Measurements from ENCODE around the gene UNC13D.
"Not testable (repeated sequence)": the region's sequence is repeated elsewhere in the genome, so short reads cannot be mapped to it uniquely, and the experiment has no call there.

UNC13D gene

DNA sequence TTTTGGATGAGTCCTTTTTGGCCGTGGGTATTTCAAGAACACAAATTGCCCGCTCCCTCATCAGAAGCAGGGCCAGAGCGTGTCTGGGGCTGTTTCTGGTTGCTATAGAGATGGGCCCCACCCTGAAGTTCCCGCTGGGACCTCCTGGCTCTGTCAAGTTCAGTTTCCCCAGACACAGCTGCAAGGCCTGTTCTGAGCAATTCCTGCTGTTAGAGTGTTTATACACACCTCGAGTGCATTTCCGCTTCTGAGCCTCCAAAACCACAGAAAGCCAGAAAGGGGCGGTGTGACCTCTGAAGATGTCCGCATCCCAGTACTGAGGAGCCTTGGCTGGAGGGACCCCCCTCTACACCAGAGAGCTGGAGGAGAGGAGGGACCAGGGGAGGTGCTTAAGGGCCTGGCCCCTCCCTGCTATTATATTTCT, 20.3 kb upstream of the UNC13D start:
- ATAC-seq, result peak; percentile 86

DNA sequence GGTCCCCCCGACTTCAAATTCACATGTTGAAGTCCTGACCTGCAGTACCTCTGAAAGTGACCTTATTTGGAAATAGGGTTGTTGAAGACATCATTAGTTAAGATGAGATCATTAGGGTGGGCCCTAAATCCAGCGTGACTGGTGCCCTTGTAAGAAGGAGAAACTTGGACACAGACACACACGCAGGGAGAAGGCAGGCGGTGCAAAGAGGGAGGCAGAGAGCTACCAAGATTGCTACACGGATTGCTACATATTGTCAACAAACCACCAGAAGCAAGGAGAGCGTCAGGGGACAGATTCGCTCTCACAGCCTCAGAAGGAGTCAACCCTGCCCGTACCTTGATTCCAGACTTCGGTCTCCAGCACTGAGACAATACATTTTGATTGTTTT, 17.7 kb upstream of the UNC13D start:
- H3K4me1 Mint-ChIP-seq, result peaks cover 42% of the 10 kb centered on the region
- no peak for DNase-seq
- peak overlapping the region in 1 of 2 donors; percentile 61 for H3K27ac Mint-ChIP-seq
- H3K27me3 Mint-ChIP-seq, result no peaks in the 10 kb centered on the region
- H3K4me3 Mint-ChIP-seq, result no peak overlapping the region
- no peak for ATAC-seq
- no peaks in the 10 kb centered on the region for H3K9me3 Mint-ChIP-seq

More for the DNA sequence above, 20.3 kb upstream of the UNC13D start:
- H3K4me3 Mint-ChIP-seq, result peak overlapping the region; percentile 47 to 54
- H3K4me1 Mint-ChIP-seq, result peaks cover 25% of the 10 kb centered on the region
- H3K27me3 Mint-ChIP-seq, result no peaks in the 10 kb centered on the region
- DNase-seq, result peak in 1 of 2 donors; percentile 60
- peak overlapping the region in 1 of 2 donors; percentile 65 for H3K27ac Mint-ChIP-seq
- no peaks in the 10 kb centered on the region for H3K9me3 Mint-ChIP-seq

DNA sequence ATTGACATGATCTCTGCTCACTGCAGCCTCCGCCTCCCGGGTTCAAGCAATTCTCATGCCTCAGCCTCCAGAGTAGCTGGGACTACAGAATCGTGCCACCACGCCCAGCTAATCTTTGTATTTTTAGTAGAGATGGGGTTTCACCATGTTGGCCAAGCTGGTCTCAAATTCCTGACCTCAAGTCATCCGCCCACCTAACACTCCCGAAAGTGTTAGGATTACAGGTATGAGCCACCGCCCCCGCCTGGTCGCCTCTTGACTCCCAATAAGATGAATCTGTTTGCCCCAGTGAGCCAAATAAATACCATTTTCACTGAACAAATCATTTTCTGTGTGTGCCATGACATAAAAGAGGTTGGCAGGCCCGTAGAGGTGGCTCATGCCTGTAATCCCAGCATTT, 15.2 kb upstream of the UNC13D start:
- H3K4me3 Mint-ChIP-seq, H3K9me3 Mint-ChIP-seq, H3K27me3 Mint-ChIP-seq, H3K27ac Mint-ChIP-seq, DNase-seq, ATAC-seq: not testable (repeated sequence)
- H3K4me1 Mint-ChIP-seq, result peaks cover 38% of the 10 kb centered on the region

DNA sequence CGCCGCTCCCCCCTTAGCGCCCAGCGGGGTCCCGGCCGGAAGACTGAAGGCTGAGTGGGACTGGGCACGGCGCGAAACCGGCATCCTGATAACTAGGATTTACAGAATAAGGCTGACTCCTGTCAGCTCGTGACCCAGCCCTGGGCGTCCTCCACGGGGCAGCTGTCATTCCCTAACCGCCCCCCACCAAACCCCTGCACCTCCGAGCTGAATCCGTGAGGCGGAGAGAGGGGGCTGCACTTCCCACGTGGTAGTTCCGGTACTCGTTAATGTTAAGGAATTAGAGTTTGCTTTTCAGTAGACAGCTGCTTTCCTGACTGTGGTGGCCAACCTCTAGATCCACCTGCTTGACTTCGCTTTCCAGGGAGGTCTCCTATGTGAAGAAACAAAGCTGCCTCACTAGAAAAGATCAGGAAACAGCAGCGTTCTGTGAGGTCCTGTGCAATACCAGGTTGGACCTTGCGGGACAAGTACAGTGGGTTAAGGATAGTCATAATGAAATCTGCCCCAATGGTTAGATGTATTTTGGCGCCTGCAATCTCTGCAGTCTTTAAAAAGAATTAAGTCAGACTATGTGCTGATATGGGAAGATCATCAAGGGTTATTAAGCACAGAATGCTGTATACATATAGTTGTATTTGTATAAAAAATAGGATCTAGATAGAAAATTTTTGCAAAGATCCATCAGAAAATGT, 12.0 kb upstream of the UNC13D start:
- H3K27me3 Mint-ChIP-seq, result no peaks in the 10 kb centered on the region
- no peak overlapping the region for H3K4me3 Mint-ChIP-seq
- peak; percentile 45 to 47 for DNase-seq
- H3K27ac Mint-ChIP-seq, result peak overlapping the region in 1 of 2 donors; percentile 40
- peak; percentile 26 for ATAC-seq
- H3K9me3 Mint-ChIP-seq, result no peaks in the 10 kb centered on the region
- H3K4me1 Mint-ChIP-seq, result peaks cover 31% of the 10 kb centered on the region

DNA sequence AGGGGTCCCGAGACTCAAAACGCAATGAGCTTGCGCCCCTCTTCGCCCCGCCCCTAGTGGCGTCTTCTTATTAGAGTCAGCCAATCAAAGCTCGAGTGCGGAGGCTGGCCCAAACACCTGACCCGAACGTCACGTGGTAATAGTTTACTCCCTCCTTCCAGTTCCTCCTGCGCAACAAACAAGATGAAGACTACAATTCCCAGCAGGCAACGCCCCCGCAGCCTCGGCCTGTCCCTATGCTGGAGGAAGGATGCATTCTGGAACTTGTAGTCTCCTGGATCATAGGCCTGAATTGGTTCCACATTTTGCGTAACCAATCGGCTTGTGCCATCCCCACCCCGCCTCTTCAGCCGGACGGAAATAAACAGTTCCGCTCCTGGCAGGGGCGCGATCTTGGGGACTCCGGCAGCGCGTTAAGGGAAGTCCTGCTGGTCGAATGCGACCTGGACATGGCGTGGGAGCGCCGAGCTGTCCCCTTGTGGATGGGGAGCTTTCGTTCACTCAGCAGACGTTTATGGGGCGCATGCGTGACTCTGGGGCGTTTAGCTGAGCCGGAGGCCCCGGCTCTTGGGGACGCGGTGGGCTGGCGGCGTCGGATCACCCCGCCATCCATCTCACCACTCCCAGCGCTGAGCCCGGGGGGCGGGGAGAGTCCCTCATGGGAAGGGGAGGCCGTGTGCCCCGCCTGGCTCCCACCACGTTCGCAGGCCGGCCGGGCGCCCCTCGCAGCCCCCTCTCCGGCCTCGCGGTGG, 11.3 kb upstream of the UNC13D start, which contains the start of gene WBP2:
TSS of gene WBP2 (minus strand) at position 26 of the 752 bp plus-strand sequence. CDS start 38 bp downstream, outside the sequence.
- peak; percentile 92 for ATAC-seq
- Mint-ChIP-seq H3K27me3 (no peaks in the 10 kb centered on the region), H3K4me3 (no peak within 1 kb of the TSS), H3K9me3 (no peaks in the 10 kb centered on the region), H3K4me1 (peaks cover 27% of the 10 kb centered on the region), H3K27ac (peak within 1 kb of the TSS in 1 of 2 donors; percentile 83)
- DNase-seq, result peak; percentile 96 to 99

DNA sequence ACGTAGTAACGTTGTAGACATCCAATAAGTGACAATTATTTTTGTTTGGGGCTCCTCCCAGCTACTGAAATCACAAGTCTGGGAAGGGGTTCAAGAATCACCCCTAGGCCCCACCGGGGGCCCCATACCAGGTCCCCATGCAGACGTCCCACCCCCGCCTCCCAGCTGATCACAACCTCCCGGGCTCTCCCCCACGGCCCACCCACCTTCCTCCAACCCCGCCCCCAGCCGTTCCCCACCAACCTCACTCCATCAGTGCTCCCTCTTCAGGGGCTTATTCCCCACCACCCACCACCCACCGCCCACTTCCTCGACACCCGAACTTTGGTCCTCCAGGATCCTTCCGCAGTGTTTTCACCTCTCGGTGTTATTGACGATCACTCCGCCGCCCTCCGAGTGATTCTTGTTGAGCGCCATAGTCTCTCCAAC, 10.7 kb upstream of the UNC13D start:
- no peaks in the 10 kb centered on the region for H3K27me3 Mint-ChIP-seq
- no peak overlapping the region for H3K4me3 Mint-ChIP-seq
- H3K9me3 Mint-ChIP-seq, result no peaks in the 10 kb centered on the region
- ATAC-seq (peak; percentile 15), DNase-seq (no peak)
- H3K27ac Mint-ChIP-seq, result no peak overlapping the region
- H3K4me1 Mint-ChIP-seq, result peaks cover 27% of the 10 kb centered on the region

DNA sequence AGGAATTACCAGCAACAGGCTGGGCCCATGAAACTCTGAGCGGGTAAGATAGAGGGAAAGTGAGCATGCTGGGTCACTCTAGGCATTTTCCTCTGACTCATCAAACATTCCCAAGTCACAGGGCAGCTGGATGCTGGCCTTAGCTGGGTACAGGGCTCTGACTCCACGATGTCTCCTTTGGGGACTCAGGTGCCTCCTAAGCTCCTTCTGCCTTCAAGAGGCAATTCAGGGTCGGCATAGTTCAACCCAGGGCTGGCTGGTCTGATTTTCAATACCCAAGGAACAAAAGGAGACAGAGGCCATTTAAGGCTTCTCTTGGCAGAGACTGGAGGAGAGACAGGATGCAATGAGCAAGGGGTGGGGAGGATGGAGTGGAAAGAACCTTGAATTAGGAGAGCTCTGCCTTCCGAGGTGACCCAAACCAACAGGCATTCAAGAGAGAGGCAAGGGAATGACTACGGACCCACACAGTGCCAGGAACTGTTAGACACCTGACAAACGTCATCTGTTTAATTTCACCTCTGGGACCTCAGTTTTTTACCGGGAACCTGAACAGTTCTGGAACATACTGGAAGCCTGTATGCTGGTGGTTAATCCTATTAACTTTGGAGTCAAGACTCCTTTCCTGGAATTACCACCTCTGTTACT, 10.0 kb upstream of the UNC13D start:
- no peaks in the 10 kb centered on the region for H3K9me3 Mint-ChIP-seq
- H3K27me3 Mint-ChIP-seq, result no peaks in the 10 kb centered on the region
- H3K27ac Mint-ChIP-seq, result peak overlapping the region in 1 of 2 donors; percentile 83
- H3K4me3 Mint-ChIP-seq, result no peak overlapping the region
- H3K4me1 Mint-ChIP-seq, result peaks cover 22% of the 10 kb centered on the region
- DNase-seq (no peak), ATAC-seq (no peak)

DNA sequence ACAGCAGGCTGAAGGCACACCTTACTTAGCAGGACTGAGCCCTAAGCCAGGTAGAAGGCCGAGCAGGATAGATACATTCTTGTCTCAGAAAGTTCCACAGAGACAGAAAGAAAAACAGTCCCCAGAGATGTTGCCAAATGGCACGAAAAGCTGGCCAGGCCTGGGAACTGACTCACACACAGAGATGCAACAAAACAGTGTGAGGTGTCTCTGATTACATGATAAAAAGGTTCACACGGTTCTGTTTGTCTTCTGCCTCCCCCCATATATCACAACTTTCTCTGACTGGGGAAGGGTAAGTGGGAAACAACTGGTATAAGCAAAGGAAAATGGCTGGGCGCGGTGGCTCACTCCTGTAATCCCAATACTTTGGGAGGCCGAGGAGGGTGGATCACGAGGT, 9.2 kb upstream of the UNC13D start:
- H3K27me3 Mint-ChIP-seq, result no peaks in the 10 kb centered on the region
- peak overlapping the region; percentile 22 to 57 for H3K4me3 Mint-ChIP-seq
- H3K4me1 Mint-ChIP-seq, result peaks cover 20% of the 10 kb centered on the region
- no peak for ATAC-seq
- peak overlapping the region in 1 of 2 donors; percentile 63 for H3K27ac Mint-ChIP-seq
- no peaks in the 10 kb centered on the region for H3K9me3 Mint-ChIP-seq
- no peak for DNase-seq

DNA sequence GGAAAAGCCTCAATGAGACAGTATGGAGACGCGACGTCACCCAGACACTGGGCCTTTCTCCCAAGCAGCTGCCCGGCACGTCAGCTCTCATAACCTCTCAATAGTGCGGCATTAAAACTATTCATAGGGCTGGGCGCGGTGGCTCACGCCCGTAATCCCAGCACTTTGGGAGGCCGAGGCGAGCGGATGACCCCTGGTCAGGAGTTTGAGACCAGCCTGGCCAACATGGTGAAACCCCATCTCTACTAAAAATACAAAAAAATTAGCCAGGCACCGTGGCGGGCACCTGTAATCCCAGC, 7.4 kb upstream of the UNC13D start:
- H3K4me1 Mint-ChIP-seq, result peaks cover 22% of the 10 kb centered on the region
- H3K4me3 Mint-ChIP-seq, H3K27me3 Mint-ChIP-seq, H3K27ac Mint-ChIP-seq, H3K9me3 Mint-ChIP-seq, DNase-seq, ATAC-seq: not testable (repeated sequence)

DNA sequence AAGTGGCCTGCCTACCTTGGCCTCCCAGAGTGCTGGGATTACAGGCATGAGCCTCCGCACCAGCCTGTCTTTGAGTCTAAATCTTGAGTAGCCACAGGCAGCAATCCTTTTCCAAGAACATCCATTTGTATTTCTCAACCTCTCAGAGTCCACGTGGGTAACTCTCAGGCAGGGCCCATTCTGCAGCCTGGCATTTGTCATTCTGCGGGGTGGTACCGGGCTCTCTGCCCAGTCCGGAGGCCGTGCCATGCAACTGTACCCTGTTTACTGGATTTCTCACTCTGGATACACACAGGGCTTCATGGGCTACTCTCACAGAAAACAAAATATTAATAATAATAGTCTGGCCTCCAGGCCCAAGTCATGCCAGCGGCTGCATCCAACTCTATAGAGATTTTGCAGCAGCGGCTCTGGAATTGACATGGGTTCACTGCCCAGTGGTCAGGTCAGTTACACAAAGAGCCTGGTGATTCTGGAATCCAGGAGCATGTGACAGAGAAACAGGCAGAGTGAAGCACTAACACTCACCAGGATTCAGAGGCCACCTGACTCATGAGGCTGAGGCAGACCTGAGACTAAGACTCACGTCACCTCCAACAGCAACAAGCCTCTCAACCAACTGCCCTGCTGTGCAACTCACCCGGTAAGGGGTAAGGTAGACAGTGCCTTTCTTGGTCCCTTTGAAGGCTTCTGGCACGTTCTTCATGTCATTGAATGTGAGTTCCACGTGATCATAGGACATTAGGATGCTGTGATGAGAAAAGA, 6.9 kb upstream of the UNC13D start:
- peaks cover 16% of the 10 kb centered on the region for H3K4me1 Mint-ChIP-seq
- H3K27me3 Mint-ChIP-seq, result no peaks in the 10 kb centered on the region
- ATAC-seq (no peak), DNase-seq (no peak)
- H3K27ac Mint-ChIP-seq, result no peak overlapping the region
- no peaks in the 10 kb centered on the region for H3K9me3 Mint-ChIP-seq
- no peak overlapping the region for H3K4me3 Mint-ChIP-seq

DNA sequence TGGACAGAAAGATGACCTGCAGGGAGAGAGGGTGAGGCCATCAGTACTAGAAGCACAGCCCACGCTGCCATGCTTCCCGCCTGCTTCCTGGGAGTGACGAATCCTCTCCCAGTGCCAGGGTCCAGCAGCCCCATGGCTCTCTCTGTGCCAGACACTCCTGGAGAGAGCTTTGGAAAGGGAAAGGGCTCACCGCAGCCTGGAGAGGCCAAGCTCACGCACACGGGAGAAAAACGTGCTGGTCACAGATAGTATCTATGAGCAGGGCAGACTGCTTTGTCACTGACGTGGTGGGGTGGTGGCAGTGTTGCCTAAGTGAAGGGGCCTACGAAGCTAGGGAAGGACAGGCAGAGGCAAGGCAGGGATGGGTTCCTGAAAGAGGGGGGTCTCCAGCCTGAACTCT, 5.5 kb upstream of the UNC13D start:
- no peak for DNase-seq
- no peak overlapping the region for H3K27ac Mint-ChIP-seq
- no peak overlapping the region for H3K4me3 Mint-ChIP-seq
- no peaks in the 10 kb centered on the region for H3K9me3 Mint-ChIP-seq
- peaks cover 30% of the 10 kb centered on the region for H3K4me1 Mint-ChIP-seq
- no peaks in the 10 kb centered on the region for H3K27me3 Mint-ChIP-seq
- no peak for ATAC-seq

DNA sequence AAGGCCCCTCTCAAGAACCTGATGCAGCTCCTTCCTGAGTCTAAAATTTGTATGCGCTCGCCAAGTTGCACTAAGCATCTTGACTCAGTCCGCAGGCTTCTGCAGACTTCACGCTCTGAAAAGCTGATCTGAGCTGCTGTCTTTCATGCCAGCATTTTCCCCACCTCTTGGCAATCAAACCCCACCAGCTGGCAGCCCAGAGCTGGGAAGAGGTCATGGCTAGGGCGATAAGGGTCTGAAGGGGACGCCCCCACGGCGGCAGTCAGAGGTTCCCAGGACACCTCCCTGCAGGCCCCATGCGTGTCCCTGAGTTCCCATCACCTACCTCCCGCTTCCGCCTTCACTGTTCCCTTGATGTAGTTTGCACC, 5.1 kb upstream of the UNC13D start:
- no peak overlapping the region for H3K4me3 Mint-ChIP-seq

DNA sequence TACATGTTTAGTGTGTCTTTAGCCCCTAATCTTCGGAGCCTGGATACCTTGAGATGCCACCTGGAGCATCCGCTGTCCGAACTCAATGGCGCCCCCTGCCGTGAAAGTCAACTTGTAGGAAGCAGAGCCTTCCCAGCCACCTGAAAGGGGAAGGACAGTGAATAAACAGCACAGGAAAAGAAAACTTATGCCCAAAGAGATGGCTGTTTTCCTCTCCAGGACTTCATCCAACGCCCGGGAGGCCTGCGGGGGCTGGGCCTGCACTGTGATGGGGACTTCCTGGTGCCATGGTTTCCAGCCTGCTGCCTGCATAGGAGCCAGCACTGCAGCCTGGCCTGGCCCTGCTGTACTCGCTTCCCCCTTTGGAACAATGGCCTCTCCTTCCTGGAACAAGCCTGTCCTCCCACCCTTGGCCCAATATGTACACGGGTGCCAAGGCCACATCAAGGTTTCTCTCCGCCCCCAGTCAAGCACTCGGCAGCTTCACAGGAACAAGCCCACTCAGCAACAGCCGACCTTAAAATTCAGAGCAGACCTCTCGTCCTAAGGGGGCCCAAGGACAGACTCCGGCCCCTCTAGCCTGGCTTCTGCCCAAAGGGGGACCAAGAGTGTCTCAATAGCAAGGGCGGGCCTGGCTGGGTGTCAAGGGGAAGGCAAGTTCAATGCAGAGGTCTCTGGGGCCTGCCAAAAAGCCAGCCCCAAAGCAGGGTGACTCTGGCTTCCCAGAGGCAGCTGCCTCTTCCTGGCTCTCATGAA, 4.5 kb upstream of the UNC13D start:
- no peak overlapping the region for H3K27ac Mint-ChIP-seq
- DNase-seq, result peak; percentile 63 to 70
- no peaks in the 10 kb centered on the region for H3K27me3 Mint-ChIP-seq
- H3K4me1 Mint-ChIP-seq, result peaks cover 30% of the 10 kb centered on the region
- no peaks in the 10 kb centered on the region for H3K9me3 Mint-ChIP-seq
- no peak overlapping the region for H3K4me3 Mint-ChIP-seq
- no peak for ATAC-seq

More for the DNA sequence above, 5.1 kb upstream of the UNC13D start:
- DNase-seq, result no peak
- Mint-ChIP-seq H3K4me1 (peaks cover 30% of the 10 kb centered on the region), H3K27ac (no peak overlapping the region), H3K9me3 (no peaks in the 10 kb centered on the region), H3K27me3 (no peaks in the 10 kb centered on the region)
- no peak for ATAC-seq

DNA sequence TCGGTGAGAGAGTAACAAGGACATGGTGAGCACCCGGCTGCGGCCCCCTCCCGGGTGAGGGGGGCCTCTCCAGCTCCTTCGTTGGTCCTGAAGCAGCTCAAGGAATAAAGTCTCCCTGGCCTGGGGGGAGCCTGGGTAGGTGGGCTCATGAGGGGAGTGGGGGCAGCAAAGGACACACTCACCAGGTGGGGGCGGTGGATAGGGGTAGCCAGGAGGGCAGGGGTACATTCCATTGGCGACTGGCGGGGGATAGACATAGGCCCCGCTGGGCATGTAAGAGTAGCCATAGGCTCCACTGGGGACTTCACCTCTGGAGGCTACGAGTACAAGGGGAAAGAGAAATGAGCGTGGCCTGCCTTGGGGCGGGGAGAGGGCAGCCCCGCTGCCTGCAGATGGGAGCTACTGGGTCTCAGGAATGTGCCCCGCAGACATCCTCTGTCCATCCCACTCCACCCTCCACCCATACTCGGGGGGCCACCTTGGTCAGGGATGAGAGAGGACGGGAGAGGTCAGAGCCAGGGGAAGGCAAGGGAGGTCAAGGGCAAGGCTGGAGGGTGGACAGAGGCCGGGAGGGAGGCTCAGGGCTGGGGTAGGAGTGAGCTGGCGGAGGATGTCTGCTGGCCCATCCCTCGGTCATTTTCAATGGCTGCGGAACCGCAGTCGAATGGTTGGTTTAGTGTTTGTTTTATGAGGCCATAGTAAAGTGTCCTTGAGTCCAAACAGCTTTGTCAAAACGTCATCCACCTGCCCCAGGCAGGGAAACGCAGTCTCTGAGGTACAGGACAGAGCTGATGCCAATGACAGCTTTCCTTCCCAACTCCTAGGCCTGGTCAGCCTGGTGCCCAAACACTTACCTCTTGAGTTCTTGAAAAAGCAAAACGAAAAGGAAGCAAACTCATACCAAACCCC, 3.7 kb upstream of the UNC13D start:
- DNase-seq (no peak), ATAC-seq (no peak)
- Mint-ChIP-seq H3K27ac (peak overlapping the region in 1 of 2 donors; percentile 91), H3K27me3 (no peaks in the 10 kb centered on the region), H3K4me1 (peaks cover 34% of the 10 kb centered on the region), H3K4me3 (no peak overlapping the region), H3K9me3 (no peaks in the 10 kb centered on the region)

Measured in stimulated activated naive CD8-positive, alpha-beta T cell treated with anti-CD3 and anti-CD28 coated beads, Interleukin-15, amount 100 ng/mL, for 72 hours (primary cell).